GM18907 (cell line): ENCODE data around the gene ZG16.
A peak's percentile ranks its signal among the peaks of the same experiment; 100 is the strongest.
"Not testable (repeated sequence)": the region's sequence is repeated elsewhere in the genome, so short reads cannot be mapped to it uniquely, and the experiment has no call there.

ENCODE experiments used
- ATAC-seq: cut with Tn5 transposase; IDR thresholded peaks from one replicate; pipeline ENCODE4 v1.9.1; 2021; ENCODE audit warnings: mild to moderate bottlenecking, moderate library complexity; ENCODE audit not compliant: unreplicated experiment

ZG16 gene

GRCh38 chr16:29783094-29783953, 5.3 kb downstream of the ZG16 start:
- ATAC-seq = not testable (repeated sequence)

- ATAC-seq = no peak
These were observed 6.1 kb downstream of the ZG16 start for GRCh38 chr16:29784157-29784556.

GRCh38 chr16:29784901-29785500, 6.9 kb downstream of the ZG16 start:
- no peak for ATAC-seq

- not testable (repeated sequence) for ATAC-seq
These were observed 9.1 kb downstream of the ZG16 start for GRCh38 chr16:29787155-29787554.

- ATAC-seq = peak; percentile 3
These were observed 11.7 kb downstream of the ZG16 start for GRCh38 chr16:29789775-29790182.

GRCh38 chr16:29790183-29790948, 12.3 kb downstream of the ZG16 start, which contains the start of gene KIF22:
Gene KIF22, plus strand, starts transcription at chr16:29790751. Its CDS starts 9 bp downstream, at chr16:29790760.
- ATAC-seq = peak; percentile 94

GRCh38 chr16:29790949-29791844, 13.1 kb downstream of the ZG16 start:
- peak; percentile 32 for ATAC-seq

GRCh38 chr16:29791845-29792807, 14.1 kb downstream of the ZG16 start:
- no peak for ATAC-seq

GRCh38 chr16:29793153-29793552, 15.1 kb downstream of the ZG16 start:
- ATAC-seq = not testable (repeated sequence)

- no peak for ATAC-seq
These were observed 16.2 kb downstream of the ZG16 start for GRCh38 chr16:29794231-29794710.

- no peak for ATAC-seq
These were observed 24.4 kb downstream of the ZG16 start for GRCh38 chr16:29802416-29802935.

- no peak for ATAC-seq
These were observed 26.0 kb downstream of the ZG16 start for GRCh38 chr16:29804020-29804419.

- no peak for ATAC-seq
These were observed 26.6 kb downstream of the ZG16 start for GRCh38 chr16:29804455-29805231.

GRCh38 chr16:29805232-29806098, 27.4 kb downstream of the ZG16 start:
- ATAC-seq = peak; percentile 61

- no peak for ATAC-seq
These were observed 28.1 kb downstream of the ZG16 start, which contains the start of gene MAZ for GRCh38 chr16:29806099-29806579. Gene MAZ, plus strand, starts transcription at chr16:29806529. Its CDS starts 173 bp downstream, at chr16:29806702.

- ATAC-seq = peak; percentile 0
These were observed 28.8 kb downstream of the ZG16 start for GRCh38 chr16:29806641-29807425.
